WI38 (cell line): ENCODE measurements around the gene SFXN1.
A peak's percentile ranks its signal among the peaks of the same experiment; 100 is the strongest.
"Not testable (repeated sequence)": the region's sequence is repeated elsewhere in the genome, so short reads cannot be mapped to it uniquely, and the experiment has no call there.

Experiments
- H3K4me3 ChIP-seq: 2 replicates; pipeline ENCODE4 v1.5.1; 2011; ENCODE audit warnings: low read depth, mild to moderate bottlenecking, control low read depth, low read length
- TF ChIP-seq, protein P1 (sequence below): IDR thresholded peaks from 2 replicates; pipeline ENCODE4 v1.5.1; 2012; ENCODE audit warnings: low read depth, mild to moderate bottlenecking, control low read depth, low read length

The SFXN1 gene

DNA sequence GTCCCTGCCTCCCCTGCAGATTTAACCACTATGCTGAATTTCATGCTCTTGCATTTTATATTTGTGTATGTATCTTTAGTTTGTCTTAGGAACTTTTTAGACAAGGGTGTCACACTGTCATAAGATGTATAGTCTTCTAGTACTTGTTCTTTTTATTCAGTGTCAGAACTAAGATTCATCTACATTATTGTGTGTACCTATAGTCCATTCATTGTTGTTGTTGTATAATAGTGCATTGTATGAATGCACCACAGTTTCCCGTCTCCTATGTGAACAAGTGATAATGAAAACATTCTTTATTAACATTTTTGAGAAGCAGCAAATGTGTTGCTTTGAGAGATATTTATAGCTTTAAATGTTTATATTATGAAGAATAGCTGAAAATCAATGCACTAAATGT lies 45.9 kb downstream of the SFXN1 start:
- TF ChIP-seq, protein P1, sequence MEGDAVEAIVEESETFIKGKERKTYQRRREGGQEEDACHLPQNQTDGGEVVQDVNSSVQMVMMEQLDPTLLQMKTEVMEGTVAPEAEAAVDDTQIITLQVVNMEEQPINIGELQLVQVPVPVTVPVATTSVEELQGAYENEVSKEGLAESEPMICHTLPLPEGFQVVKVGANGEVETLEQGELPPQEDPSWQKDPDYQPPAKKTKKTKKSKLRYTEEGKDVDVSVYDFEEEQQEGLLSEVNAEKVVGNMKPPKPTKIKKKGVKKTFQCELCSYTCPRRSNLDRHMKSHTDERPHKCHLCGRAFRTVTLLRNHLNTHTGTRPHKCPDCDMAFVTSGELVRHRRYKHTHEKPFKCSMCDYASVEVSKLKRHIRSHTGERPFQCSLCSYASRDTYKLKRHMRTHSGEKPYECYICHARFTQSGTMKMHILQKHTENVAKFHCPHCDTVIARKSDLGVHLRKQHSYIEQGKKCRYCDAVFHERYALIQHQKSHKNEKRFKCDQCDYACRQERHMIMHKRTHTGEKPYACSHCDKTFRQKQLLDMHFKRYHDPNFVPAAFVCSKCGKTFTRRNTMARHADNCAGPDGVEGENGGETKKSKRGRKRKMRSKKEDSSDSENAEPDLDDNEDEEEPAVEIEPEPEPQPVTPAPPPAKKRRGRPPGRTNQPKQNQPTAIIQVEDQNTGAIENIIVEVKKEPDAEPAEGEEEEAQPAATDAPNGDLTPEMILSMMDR: no peak
- H3K4me3 ChIP-seq: no peak overlapping the region

DNA sequence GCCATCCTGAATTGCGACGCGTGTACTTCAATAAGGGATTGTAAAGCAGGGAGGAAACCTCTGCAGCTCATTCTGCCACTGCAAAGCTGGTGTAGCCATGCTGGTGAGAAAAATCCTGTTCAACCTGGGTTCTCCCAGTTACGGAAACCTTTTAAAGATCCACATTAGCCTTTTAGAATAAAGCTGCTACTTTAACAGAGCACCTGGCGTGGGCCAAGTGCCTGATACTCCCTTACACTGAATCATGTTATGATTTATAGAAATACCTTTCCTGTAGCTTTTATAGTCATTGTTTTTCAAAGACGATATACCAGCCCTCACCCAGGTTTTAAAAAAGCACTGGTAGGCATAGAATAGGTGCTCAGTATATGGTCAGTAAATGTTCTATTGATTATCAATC lies 48.3 kb downstream of the SFXN1 start:
- H3K4me3 ChIP-seq: no peak overlapping the region
- TF ChIP-seq, protein P1: no peak

DNA sequence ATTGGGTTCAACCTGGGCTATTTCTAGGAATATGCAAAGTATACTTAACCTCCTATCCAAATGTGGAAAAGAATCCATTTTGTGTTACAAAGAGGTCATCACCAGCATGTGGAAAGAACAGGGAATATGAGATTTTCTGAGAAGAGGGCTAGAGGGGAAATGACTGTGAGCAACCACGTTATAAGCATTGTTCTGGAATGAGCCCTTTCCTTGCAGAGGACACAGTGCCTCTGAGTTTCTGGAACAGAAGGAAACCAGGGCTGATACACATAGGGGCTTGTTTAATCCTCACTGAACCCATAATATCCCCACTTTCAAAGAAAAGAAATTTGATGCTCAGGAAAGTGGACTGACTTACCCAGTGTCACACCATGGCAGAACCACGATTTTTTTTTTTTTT lies 53.0 kb downstream of the SFXN1 start:
- no peak overlapping the region for H3K4me3 ChIP-seq
- TF ChIP-seq, protein P1: no peak

DNA sequence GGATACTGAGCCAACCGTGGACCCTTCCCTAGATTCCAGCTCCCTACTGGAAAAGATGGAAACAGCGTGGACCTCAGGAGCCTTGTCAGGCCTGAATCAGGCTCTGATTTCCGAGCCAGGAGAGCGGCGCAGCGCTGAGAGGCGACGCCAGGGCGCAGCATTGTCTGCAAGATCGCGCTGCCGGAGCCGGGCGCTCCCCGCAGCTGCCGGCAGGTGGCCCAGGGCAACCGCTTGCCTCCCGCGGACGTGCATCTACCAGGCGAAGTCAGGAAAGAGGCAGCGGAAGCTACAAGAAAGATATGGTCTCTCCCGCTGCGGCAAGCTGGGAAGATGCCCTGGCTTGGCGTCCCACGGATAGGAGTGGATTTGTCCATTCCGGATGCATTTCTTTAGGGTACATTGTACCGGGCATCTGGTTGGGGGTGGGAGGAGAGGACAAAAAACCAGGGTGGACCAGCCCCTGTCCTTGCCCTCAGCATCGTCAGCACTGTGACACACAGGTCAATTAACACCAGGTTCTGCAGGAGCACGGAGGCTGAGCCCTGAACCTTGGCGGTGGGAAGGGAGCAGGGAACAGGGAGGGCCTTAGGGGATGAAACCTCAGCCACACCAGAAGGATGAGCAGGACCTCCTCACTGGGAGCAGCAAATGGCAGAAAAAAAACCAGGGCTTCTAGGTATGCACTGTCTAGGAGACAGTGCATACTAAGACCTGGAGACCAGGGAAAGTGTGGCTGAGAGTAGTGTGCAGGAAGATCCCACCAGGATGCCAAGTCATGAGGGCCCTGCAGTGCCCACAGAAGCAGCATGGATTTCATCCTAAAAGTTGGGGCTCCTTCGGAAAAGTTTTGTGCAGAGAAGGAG lies 55.9 kb downstream of the SFXN1 start:
- H3K4me3 ChIP-seq: no peak overlapping the region

DNA sequence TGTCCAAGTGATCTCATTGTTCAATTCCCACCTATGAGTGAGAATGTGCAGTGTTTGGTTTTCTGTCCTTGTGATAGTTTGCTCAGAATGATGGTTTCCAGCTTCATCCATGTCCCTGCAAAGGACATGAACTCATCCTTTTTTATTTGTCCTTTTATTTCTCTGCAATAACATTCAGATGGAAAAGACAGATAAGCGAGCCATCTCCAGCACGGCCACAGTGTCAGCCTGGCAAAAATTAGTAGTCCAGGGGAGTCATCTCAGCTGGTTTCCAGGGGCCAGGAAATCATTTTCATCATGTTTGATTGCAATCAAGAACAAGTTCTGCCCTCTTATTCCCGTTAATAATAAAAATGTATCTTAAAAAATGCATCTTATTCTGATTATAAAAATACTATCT lies 57.0 kb downstream of the SFXN1 start:
- not testable (repeated sequence) for H3K4me3 ChIP-seq

More for the DNA sequence above, 55.9 kb downstream of the SFXN1 start:
- TF ChIP-seq, protein P1: peak; percentile 98

DNA sequence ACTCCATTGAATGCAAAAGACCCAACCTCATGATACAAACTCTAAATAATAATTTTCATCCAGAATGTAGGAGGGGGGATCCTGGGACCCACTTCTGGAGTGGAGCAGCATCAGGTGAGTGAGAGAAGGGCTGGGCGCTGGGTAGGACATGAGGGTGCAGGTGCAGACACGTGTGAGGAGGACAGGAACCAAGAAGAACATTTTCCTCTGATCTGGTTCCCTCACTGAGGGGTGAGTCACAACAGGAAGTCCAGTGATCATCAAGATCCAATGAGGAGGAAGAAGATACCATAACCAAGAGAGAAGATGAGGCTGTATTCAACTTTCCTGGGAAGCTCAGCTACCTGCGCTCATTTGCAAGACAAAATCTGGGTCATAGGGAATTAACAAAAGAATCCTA lies 57.4 kb downstream of the SFXN1 start:
- TF ChIP-seq, protein P1: no peak
- no peak overlapping the region for H3K4me3 ChIP-seq

DNA sequence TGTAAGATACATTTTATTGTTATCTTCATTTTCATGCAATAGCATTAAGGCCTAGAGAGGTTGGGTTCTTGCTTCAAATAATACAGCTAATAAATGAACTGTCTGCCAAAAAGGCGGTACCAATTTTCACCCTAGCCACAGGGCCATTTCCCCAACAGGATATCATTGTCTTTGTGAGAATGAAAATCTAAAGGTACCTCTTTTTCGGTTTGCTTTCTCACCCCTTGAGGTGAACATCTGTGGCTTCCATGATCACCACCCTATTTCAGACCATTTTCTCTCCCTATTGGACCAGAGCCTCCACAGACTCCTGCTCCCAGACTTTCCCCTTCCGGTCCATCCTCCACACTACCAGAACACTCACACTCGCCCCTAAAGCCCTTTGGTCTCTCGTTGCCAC lies 60.2 kb downstream of the SFXN1 start:
- H3K4me3 ChIP-seq: no peak overlapping the region
- TF ChIP-seq, protein P1: no peak

DNA sequence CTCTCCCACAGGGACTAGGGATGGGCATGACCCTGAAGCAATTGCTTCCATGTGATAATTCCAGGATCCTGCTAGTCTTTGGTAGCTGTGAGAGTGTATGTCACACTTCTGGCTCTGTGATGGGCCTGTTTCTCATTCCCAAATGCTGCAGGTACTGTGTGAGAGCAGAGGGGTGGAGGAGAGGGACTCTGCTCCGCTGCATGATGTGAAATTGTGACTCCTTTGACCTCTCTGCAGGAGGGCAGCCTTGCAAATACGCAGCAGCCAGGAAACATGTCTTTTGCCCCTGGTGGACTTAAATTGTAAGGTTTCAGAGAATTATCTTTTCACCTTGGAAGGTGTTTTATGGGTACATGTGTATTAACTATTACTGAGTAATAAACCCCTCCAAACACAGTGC lies 61.6 kb downstream of the SFXN1 start:
- TF ChIP-seq, protein P1: no peak
- H3K4me3 ChIP-seq: no peak overlapping the region
